HEK293 (cell line): ENCODE data around the gene USO1.

Experiments used
- ATF2 ChIP-seq: fragments of 450-650 bp; formaldehyde crosslinking; IDR thresholded peaks from 2 replicates; pipeline ENCODE4 v1.5.1; 2016; ENCODE audit warnings: missing biosample characterization, missing genetic modification characterization, low read depth
- EGR2 ChIP-seq: fragments of 450-650 bp; formaldehyde crosslinking; IDR thresholded peaks from 2 replicates; pipeline ENCODE4 v1.5.1; 2016; ENCODE audit warnings: low read depth, missing biosample characterization, missing genetic modification characterization
- GLIS1 ChIP-seq: fragments of 450-650 bp; formaldehyde crosslinking; IDR thresholded peaks from 2 replicates; pipeline ENCODE4 v1.5.1; 2016; ENCODE audit warnings: missing biosample characterization, missing genetic modification characterization
- INSM2 ChIP-seq: fragments of 450-650 bp; formaldehyde crosslinking; IDR thresholded peaks from 2 replicates; pipeline ENCODE4 v1.5.1; 2016; ENCODE audit warnings: missing biosample characterization, missing genetic modification characterization
- KLF7 ChIP-seq: fragments of 450-650 bp; formaldehyde crosslinking; IDR thresholded peaks from 2 replicates; pipeline ENCODE4 v1.5.1; 2016; ENCODE audit warnings: missing biosample characterization, missing genetic modification characterization, borderline replicate concordance
- MYNN ChIP-seq: fragments of 450-650 bp; formaldehyde crosslinking; IDR thresholded peaks from 2 replicates; pipeline ENCODE4 v1.5.1; 2016; ENCODE audit warnings: missing biosample characterization, missing genetic modification characterization, borderline replicate concordance
- PRDM10 ChIP-seq: fragments of 450-650 bp; formaldehyde crosslinking; IDR thresholded peaks from 2 replicates; pipeline ENCODE4 v1.5.1; 2016; ENCODE audit warnings: missing biosample characterization, missing genetic modification characterization
- REPIN1 ChIP-seq: fragments of 450-650 bp; formaldehyde crosslinking; IDR thresholded peaks from 2 replicates; pipeline ENCODE4 v1.5.1; 2017; ENCODE audit warnings: missing biosample characterization, missing genetic modification characterization, low read depth
- TRIM28 ChIP-seq: IDR thresholded peaks from 2 replicates; pipeline ENCODE4 v1.6.1; 2011; ENCODE audit warnings: low read length, control low read depth, borderline replicate concordance
- ZBTB11 ChIP-seq: fragments of 450-650 bp; formaldehyde crosslinking; conservative IDR thresholded peaks from 2 replicates; pipeline ENCODE4 v1.5.1; 2016; ENCODE audit warnings: low read depth, missing biosample characterization, missing genetic modification characterization
- ZEB2 ChIP-seq: fragments of 450-650 bp; formaldehyde crosslinking; IDR thresholded peaks from 2 replicates; pipeline ENCODE4 v1.5.1; 2016; ENCODE audit warnings: missing biosample characterization, missing genetic modification characterization
- ZNF174 ChIP-seq: fragments of 450-650 bp; formaldehyde crosslinking; IDR thresholded peaks from 2 replicates; pipeline ENCODE4 v1.5.0; 2017; ENCODE audit warnings: missing biosample characterization, mild to moderate bottlenecking, missing genetic modification characterization
- ZNF211 ChIP-seq: fragments of 450-650 bp; formaldehyde crosslinking; IDR thresholded peaks from 2 replicates; pipeline ENCODE4 v1.5.1; 2016; ENCODE audit warnings: low read depth, missing biosample characterization, missing genetic modification characterization
- ZNF24 ChIP-seq: fragments of 450-650 bp; formaldehyde crosslinking; IDR thresholded peaks from 2 replicates; pipeline ENCODE4 v1.5.1; 2016; ENCODE audit warnings: missing biosample characterization, missing genetic modification characterization
- ZNF280D ChIP-seq: fragments of 450-650 bp; formaldehyde crosslinking; IDR thresholded peaks from 2 replicates; pipeline ENCODE4 v1.5.1; 2016; ENCODE audit warnings: missing biosample characterization, missing genetic modification characterization
- ZNF596 ChIP-seq: fragments of 450-650 bp; IDR thresholded peaks from 2 replicates; pipeline ENCODE4 v1.5.0; 2018; ENCODE audit warnings: missing biosample characterization, mild to moderate bottlenecking, missing genetic modification characterization, moderate library complexity
- ZNF830 ChIP-seq: fragments of 450-650 bp; IDR thresholded peaks from 2 replicates; pipeline ENCODE4 v1.5.0; 2018; ENCODE audit warnings: missing biosample characterization, missing genetic modification characterization, low read depth, mild to moderate bottlenecking, moderate library complexity

The USO1 gene

GRCh38 chr4:75724066-75724866, at the start of gene USO1 (continued):
- TF ChIP-seq PRDM10, result peak; percentile 57; the same call in 1 of the 2 replicates
- TF ChIP-seq ZNF211, result no peak
- TF ChIP-seq INSM2 (tag by site-specific recombination), result peak; percentile 70
- TF ChIP-seq ZNF830 (tag by site-specific recombination), result no peak
- peak; percentile 45; the same call in 1 of the 2 replicates for TF ChIP-seq ZBTB11 (tag by site-specific recombination)
- TF ChIP-seq EGR2 (tag by site-specific recombination), result peak; percentile 41; the same call in 1 of the 2 replicates
- peak; percentile 78 for TF ChIP-seq ZEB2 (tag by site-specific recombination)
- peak; percentile 18; the same call in 1 of the 2 replicates for TF ChIP-seq GLIS1 (tag by site-specific recombination)
- TF ChIP-seq KLF7 (tag by site-specific recombination), result no peak
- TF ChIP-seq ATF2 (tag by site-specific recombination), result no peak
- no peak for TF ChIP-seq MYNN (tag by site-specific recombination)
- TF ChIP-seq ZNF596 (tag by site-specific recombination), result no peak
- 0 out of 2 replicates have a peak, but pooled peaks have one; percentile 41 for TF ChIP-seq ZNF24 (tag by site-specific recombination)
- no peak for TF ChIP-seq ZNF280D (tag by site-specific recombination)
- TF ChIP-seq ZNF174 (tag by site-specific recombination), result no peak
- TF ChIP-seq REPIN1 (tag by site-specific recombination), result no peak
- no peak; the same call in none of the 2 replicates for TF ChIP-seq TRIM28
